ENCODE results near the gene MYO1G.
"Not testable (repeated sequence)": the region's sequence is repeated elsewhere in the genome, so short reads cannot be mapped to it uniquely, and the experiment has no call there.

Gene MYO1G

GRCh38 chr7:44999245-45000092 lies 20.7 kb upstream of the MYO1G start:
- DNase-seq, result peak; percentile 95 to 99 (median 98)

DNA sequence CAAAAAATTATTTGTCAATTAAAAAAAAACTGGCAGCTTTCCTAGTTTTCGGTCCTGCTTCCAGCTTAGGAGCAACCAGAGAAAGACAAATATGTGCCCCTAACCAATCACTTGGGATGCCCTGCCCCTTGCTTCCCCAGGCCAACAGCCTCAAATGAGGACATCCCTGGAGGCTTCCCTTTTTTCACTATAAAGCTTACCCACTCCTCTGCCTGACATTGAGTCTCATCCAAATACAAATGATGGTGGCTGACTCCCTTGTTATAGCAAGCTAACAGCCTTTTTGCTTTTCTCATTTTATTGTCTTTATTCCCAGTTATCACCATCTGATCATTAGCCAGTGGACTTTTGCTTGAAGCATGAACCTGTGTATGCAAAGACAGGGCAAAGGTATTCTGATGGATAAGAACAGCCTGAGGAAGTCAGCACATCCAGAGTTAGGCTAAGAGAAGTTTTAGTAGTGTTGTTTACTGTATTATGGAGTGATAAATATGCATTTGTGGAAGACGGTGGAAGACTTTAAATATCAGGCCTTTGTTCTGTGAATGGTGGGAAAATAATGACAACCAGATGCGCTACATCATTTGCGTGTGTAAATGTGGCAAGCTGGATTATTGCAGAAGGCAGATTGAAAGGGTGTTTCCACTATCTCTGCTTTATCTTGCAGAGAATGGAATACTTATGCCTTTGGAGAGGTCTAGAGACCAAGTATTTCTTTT lies 19.5 kb upstream of the MYO1G start:
- no peak for DNase-seq

DNA sequence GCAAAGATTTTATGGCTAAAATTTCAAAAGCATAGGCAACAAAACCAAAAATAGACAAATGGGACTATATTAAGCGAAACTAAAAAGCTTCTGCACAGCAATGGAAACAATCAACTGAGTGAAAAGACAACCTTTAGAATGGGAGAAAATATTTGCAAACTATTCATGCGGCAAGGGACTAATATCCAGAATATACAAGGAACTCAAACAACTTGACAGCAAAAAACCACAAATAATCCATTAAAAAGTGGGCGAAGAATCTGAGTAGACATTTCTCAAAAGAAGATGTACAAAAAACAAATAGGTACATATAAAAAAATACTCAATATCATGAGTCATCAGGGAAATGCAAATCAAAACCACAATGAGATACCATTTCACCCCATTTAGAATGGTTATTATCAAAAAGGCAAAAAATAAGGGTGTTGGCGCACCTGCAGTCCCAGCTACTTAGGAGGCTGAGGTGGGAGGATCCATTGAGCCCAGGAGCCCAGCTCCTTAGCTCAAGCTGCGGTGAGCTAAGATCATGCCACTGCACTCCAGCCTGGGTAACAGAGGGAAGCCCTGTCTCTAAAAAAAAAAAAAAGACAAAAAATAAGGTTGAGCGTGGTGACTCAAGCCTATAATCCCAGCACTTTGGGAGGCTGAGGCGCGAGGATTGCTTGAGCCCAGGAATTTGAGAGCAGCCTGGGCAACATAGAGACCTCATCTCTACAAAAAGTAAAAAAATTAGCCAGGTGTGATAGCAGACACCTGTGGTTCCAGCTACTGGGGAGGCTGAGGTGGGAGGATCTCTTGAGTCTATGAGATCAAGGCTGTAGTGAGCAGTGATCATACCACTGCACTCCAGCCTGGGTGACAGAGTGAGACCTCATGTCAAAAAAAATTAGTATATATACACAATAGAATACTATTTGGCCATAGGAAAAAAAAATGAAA lies 17.0 kb upstream of the MYO1G start:
- no peak for DNase-seq

DNA sequence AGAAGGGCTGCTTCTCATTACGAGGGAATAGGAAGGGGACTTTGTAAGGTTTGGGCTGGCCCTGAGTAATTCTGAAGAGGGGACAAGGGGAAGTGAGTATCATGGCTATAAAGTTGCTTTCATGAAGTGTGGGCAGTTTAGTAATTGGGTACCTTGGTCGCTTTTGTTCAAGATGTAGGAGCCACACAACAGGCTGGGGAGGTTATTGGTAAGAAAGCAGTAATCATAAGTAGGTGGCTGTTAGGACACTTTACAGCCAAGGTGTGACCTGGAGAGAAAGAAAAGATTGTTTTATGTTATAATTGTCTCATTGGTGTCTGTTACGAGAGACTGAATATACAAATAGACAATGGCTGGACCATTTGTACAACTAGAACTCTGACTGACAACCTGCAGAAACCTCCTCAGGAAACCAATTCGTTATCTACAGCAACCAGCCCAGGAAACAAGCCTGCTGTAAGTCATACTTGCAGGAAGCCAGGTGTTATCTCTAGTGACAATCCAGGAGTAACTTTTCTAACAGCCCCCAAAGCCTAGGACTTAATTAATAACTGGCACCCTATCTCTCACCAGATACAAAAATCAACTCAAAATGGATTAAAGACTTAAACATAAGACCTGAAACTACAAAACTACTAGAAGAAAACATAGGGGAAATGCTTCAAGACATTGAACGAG lies 16.2 kb upstream of the MYO1G start:
- peak in 1 of 6 experiments; percentile 17 for DNase-seq

DNA sequence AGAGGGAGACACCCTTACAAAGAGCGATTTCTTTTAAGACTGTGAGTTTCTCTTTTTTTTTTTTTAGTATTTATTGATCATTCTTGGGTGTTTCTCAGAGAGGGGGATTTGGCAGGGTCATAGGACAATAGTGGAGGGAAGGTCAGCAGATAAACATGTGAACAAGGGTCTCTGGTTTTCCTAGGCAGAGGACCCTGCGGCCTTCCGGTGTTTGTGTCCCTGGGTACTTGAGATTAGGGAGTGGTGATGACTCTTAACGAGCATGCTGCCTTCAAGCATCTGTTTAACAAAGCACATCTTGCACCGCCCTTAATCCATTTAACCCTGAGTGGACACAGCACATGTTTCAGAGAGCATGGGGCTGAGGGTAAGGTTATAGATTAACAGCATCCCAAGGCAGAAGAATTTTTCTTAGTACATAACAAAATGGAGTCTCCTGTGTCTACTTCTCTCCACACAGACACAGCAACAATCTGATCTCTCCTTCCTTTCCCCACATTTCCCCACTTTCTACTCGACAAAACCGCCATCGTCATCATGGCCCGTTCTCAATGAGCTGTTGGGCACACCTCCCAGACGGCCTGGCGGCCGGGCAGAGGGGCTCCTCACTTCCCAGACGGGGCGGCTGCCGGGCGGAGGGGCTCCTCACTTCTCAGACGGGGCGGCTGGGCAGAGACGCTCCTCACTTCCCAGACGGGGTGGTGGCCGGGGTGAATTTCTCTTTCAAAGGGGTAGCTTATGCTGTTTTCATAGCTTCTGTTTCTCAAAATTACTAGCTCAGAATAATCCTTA lies 13.4 kb upstream of the MYO1G start:
- not testable (repeated sequence) for DNase-seq

DNA sequence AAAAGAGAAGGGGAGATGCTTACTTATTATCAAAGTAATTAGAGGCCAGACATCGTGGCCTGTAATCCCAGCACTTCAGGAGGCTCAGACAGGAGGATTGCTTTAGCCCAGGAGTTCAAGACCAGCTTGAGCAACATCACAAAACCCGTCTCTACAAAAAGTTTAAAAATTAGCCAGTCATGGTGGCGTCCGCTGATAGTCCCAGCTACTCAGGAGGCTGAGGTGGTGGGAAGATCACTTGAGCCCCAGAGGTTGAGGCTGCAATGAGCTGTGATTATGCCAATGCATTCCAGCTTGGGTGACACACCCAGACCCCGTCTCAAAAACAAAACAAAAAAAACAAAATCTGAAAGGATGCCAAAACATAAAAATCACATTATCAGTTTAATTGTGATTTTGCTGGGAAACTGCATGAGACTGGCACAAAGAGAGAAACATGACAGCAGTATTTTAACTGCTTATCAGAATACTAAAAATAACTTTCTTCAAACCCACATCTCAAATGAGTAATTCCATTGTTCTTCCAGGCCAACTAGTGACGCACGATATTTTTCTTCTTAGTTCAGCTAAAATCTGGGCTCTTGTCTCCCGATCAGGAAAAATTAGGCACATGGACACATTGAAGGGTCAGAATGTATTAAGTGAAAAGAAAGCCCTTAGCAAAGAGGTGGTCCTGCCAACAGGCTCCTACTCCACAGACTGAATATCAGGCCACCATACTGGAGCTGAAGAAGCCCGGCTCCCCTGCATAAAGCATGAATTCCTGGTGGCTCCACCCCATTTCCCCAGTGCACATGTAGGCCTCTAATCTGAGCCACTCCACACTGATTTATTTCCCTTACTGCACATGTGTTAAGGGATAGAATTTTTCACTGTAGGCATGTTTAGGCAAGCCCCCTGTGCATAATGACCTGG lies 11.6 kb upstream of the MYO1G start:
- DNase-seq, result no peak

- DNase-seq, result no peak
Observed at GRCh38 chr7:44989132-44989531, 10.3 kb upstream of the MYO1G start.

DNA sequence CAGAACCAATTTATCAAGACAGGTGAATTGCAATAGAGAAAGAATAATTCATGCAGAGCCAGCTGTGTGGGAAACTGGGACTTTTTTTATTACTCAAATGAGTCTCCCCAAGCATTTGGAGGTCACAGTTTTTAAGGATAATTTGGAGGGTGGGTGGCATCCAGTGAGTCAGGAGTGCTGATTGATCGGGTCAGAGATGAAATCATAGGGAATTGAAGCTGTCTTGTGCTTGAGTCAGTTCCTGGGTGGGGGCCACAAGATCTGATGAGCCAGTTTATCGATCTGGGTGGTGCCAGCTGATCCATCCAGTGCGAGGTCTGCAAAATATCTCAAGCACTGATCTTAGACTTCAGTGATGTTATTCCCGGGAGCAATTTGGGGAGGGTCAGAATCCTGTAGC lies 9.9 kb upstream of the MYO1G start:
- DNase-seq, result no peak

GRCh38 chr7:44987996-44988395 lies 9.2 kb upstream of the MYO1G start:
- no peak for DNase-seq

DNA sequence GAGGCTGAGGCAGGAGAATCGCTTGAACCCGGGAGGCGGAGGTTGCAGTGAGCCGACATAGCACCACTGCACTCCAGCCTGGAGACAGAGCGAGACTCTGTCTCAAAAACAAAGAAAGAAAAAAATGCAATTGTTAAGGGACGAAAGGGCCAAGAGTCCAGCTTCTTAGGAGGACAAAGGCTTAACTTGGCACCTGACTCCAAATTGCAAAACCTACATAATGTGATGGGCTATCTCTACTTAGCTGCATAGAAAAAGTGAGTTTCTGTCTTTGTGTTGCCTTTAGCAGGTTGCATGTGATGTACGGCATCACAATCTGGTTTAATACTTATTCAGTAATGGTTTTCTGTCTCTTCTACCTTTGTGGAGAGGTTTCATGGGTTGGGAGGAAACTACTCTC lies 8.6 kb upstream of the MYO1G start:
- no peak for DNase-seq

DNA sequence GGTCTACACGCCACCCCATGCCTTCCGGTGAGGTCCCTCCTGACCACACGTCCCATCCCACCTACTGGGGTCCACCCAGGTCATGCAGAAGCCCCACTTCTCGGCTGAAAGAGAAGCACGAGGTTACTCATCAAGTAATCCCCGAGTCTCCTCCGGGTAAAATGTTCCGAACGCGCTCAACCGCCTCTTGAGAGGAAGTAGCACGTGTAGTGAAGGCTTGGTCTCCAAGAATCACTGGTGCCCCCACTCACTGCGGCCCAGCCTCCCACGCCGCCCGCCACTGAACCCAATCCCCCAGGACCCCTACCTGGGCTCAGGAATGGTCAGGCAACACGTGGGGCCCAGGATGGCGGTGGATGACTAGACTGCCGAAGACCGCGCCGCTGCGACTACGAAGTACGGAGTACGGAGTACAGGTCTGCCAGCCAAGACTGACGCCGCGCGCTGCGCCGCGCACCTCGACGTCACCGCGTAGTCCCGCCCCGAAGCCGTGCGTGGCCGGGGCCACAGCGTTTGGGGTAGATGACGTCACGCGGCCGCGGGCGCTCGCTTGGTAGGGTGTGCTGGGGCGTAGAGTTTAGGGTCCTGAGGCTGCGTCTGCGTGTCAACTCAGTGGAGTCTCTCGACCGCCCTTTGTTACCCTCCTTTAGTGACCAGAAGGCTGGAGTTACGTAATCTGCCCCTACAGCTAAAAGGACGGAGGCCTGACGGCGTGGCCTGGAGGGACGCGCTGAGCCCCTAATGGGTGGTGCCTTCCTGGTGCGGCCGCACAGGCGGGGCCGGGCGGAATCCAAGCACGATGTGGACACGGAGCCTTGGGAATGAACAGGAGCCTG lies 7.6 kb upstream of the MYO1G start:
- DNase-seq, result peak; percentile 89 to 96 (median 93)

DNA sequence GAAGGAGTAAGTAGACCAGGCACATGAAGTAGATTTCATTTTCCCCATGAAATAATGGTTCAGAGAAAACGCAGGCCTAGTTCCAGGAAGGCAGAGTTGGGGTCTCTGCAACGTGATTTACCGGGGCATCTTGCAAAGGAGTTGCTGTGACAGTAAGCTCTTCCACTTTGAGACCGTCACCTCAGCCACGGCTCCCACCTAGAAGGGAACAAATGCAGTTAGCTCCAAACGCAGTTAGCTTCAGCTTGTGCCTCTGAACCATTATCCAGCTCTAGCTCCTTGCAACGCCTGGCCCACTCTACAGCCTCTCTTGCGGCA lies 7.0 kb upstream of the MYO1G start:
- no peak for DNase-seq

- no peak for DNase-seq
Observed at GRCh38 chr7:44985033-44985695, 6.3 kb upstream of the MYO1G start.

GRCh38 chr7:44984478-44984758 lies 5.6 kb upstream of the MYO1G start:
- no peak for DNase-seq

DNA sequence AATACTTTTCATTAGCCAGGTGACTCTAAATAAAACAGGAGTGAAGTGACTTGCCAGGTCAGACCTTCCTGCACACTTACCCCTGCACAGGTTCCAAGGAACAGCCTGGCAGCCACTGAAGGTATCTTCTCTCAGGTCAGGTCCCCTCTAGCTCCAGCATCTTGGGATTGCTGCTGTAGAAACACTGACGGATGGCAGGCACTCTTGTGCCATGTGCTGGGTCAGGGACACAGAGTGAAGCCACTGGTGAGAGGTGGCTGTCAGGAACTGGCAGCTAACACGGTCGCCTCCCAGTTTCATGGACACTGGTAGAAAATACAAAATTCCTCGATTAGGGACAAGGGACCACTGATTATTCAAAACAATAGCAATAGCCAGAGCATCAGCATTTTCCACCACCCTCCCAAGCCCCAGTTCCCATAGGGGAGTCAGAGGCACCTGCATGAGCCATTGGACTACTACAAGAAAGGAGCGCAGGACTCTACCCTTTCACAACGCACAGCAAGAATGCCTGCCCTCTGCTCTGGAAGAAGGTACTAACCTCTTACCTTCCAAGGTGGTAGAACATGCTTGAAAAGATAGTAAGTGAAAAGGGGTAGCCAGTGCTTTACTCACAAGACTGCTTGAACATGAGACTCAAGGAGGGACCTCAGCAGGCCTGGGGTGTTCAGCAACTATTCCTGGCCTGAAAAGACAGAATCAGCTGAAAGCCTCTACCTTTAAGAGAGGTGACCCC lies 5.1 kb upstream of the MYO1G start:
- no peak for DNase-seq

- DNase-seq, result no peak
Observed at GRCh38 chr7:44982970-44983369, 4.2 kb upstream of the MYO1G start.

- no peak for DNase-seq
Observed at GRCh38 chr7:44982535-44982923, 3.7 kb upstream of the MYO1G start.

DNA sequence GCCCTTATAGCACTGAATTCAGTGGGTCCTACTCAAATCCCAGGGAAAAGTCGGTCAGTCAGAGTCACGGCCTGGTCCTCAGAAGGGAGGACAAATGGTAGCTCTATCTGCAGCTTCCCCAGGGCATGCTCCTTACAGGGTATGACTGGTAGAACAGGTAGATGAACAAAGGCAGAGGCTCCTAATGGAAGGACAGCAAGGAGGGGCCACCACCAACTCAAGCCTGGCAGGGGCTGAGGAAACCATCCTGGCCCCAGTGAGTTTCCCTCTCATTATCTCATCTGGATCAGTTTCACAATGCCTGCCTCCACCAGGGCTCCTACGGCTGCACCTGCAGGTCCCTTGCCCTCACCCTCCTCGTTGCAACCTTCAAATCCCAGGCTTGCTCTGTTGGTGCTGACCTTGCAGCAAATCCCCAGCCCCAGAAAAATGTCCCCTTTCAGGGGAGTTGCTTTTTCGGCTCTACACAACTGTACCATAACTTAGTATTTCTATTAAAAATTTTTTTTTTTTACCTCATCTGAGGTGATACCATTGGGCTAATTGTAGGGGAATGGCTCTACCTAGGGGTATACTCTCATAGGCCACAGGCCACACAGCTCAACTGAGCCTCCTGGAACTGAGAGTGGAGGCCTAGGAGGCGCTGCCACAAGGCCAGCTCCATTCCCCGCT lies 2.4 kb upstream of the MYO1G start:
- DNase-seq, result no peak

Measured in stimulated activated naive CD4-positive, alpha-beta T cell (primary cell).